ENCODE measurements around the gene ZBTB7B.
A peak's percentile ranks its signal among the peaks of the same experiment; 100 is the strongest.

The ZBTB7B gene

GRCh38 chr1:155062702-155063411 is 60.3 kb downstream of the ZBTB7B start:
- DNase-seq, result no peak

DNA sequence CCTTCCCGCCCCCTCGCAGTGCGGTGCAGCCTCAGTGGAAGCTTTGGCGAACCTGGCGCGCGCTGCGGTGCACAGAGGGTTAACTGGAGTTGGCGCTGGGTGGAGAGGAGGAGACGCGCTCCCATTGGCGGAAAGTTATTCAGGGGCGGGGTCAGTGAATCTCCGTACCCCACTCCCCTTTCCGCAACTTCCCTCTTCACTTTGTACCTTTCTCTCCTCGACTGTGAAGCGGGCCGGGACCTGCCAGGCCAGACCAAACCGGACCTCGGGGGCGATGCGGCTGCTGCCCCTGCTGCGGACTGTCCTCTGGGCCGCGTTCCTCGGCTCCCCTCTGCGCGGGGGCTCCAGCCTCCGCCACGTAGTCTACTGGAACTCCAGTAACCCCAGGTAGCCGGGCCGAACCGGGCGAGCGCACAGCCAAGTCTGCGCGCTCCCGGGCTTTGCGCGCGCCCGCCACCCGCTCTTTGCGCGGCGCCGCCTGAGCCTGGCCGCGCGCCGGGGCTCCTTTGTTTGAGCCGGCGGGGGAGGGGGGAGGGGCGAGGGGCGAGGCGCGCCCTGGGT is 61.0 kb downstream of the ZBTB7B start, which contains the start of gene EFNA4:
Gene EFNA4, plus strand, starts transcription at position 191 of the 561 bp plus-strand sequence. Its CDS starts 84 bp downstream, at position 275.
- DNase-seq, result peak; percentile 77

GRCh38 chr1:155064111-155064831 is 61.7 kb downstream of the ZBTB7B start:
- DNase-seq, result no peak

DNA sequence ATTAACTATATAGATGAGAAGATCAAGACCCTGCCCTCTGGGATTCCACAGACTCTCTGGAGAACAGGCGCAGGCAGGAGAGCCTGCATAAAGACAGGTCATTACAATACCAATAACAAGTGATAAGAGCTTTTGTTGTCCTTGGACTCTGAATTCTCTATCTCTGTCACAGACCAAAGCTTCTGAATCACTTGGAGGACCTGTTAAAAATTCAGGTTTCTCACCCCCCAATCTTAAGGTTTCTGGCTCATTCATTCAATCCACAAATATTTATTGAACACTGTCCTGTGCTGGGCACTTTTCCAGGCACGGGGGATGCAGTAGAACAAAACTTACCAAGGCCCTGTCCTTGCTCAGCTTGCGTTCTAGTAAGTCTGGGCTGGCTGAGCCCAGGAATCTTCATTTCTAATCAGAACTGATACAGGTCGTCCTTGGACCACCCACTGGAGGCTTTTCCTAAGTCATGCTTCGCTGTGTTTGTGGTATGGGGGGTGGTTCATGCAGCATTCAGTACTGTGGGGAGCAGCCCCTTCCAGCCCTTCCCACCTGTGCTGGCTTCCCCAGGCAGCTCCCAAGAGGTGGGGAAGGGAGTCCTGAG is 62.3 kb downstream of the ZBTB7B start:
- no peak for DNase-seq

DNA sequence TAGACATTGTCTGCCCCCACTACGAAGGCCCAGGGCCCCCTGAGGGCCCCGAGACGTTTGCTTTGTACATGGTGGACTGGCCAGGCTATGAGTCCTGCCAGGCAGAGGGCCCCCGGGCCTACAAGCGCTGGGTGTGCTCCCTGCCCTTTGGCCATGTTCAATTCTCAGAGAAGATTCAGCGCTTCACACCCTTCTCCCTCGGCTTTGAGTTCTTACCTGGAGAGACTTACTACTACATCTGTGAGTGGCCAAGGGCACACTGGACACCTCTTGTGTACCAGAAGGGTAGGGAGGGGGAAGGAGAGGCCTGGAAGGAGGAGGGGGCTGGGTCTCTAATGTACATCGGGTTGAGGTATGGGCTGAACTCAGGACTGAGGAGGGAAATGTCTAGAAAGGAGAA is 64.2 kb downstream of the ZBTB7B start:
- no peak for DNase-seq

Data from GDM1 (cell line).